H9 (cell line): ENCODE data around the gene RIMKLA. TPM values are rescaled to one million over a fixed set of nuclear protein-coding genes. Genes with fewer than 3 reads are reported as not detected.

Experiments
- DNase-seq: peaks from one replicate; pipeline ENCODE4 v3.0.0-alpha.2; 2017
- H2AFZ ChIP-seq: one replicate; pipeline ENCODE4 v1.6.1; 2013; ENCODE audit warnings: mild to moderate bottlenecking, low read length, control low read depth, moderate library complexity
- H2AK5ac ChIP-seq: 2 replicates; pipeline ENCODE4 v1.6.1; 2013; ENCODE audit warnings: low read length, control low read depth, mixed read lengths; ENCODE audit not compliant: insufficient read length
- H2BK120ac ChIP-seq: one replicate; pipeline ENCODE4 v1.6.1; 2013; ENCODE audit warnings: low read depth, mild to moderate bottlenecking, low read length, control low read depth, inconsistent platforms; ENCODE audit not compliant: poor library complexity, severe bottlenecking
- H2BK12ac ChIP-seq: 2 replicates; pipeline ENCODE4 v1.6.1; 2013; ENCODE audit warnings: low read length, control low read depth, mixed read lengths, low read depth; ENCODE audit not compliant: insufficient read length
- H2BK15ac ChIP-seq: 2 replicates; pipeline ENCODE4 v1.6.1; 2013; ENCODE audit warnings: low read depth, low read length, control low read depth
- H2BK20ac ChIP-seq: one replicate; pipeline ENCODE4 v1.6.1; 2013; ENCODE audit warnings: low read depth, mild to moderate bottlenecking, low read length, control low read depth, inconsistent platforms; ENCODE audit not compliant: poor library complexity, severe bottlenecking
- H2BK5ac ChIP-seq: 2 replicates; pipeline ENCODE4 v1.6.1; 2013; ENCODE audit warnings: low read length, control low read depth, mixed read lengths; ENCODE audit not compliant: insufficient read length
- H3K14ac ChIP-seq: 2 replicates; pipeline ENCODE4 v1.6.1; 2013; ENCODE audit warnings: low read length, control low read depth; ENCODE audit not compliant: insufficient read depth
- H3K18ac ChIP-seq: 2 replicates; pipeline ENCODE4 v1.6.1; 2013; ENCODE audit warnings: low read depth, mild to moderate bottlenecking, mixed read lengths, low read length, control low read depth; ENCODE audit not compliant: insufficient read length
- H3K23ac ChIP-seq: 2 replicates; pipeline ENCODE4 v1.6.1; 2013; ENCODE audit warnings: low read length, control low read depth, mixed read lengths, low read depth; ENCODE audit not compliant: insufficient read length
- H3K23me2 ChIP-seq: 2 replicates; pipeline ENCODE4 v1.6.1; 2013; ENCODE audit warnings: low read depth, mild to moderate bottlenecking, mixed read lengths, low read length, control low read depth; ENCODE audit not compliant: insufficient read length, poor library complexity, severe bottlenecking
- H3K27ac ChIP-seq: 2 replicates; pipeline ENCODE4 v1.5.1; 2013; ENCODE audit warnings: low read length, control low read depth, mixed read lengths, low read depth; ENCODE audit not compliant: insufficient read length
- H3K27me3 ChIP-seq: 2 replicates; pipeline ENCODE4 v1.6.1; 2013; ENCODE audit warnings: low read length, control low read depth, inconsistent platforms; ENCODE audit not compliant: insufficient read depth
- H3K4ac ChIP-seq: 2 replicates; pipeline ENCODE4 v1.6.1; 2013; ENCODE audit warnings: low read depth, mild to moderate bottlenecking, control low read depth, inconsistent platforms, low read length, moderate library complexity
- H3K4me1 ChIP-seq: 2 replicates; pipeline ENCODE4 v1.6.1; 2013; ENCODE audit warnings: low read length, control low read depth, inconsistent platforms; ENCODE audit not compliant: insufficient read depth
- H3K4me2 ChIP-seq: 2 replicates; pipeline ENCODE4 v1.6.1; 2013; ENCODE audit warnings: low read length, control low read depth, mixed read lengths; ENCODE audit not compliant: insufficient read length, insufficient read depth
- H3K56ac ChIP-seq: 2 replicates; pipeline ENCODE4 v1.6.1; 2013; ENCODE audit warnings: low read depth, mild to moderate bottlenecking, mixed read lengths, low read length, control low read depth; ENCODE audit not compliant: insufficient read length
- H3K79me1 ChIP-seq: 2 replicates; pipeline ENCODE4 v1.6.1; 2013; ENCODE audit warnings: low read depth, mild to moderate bottlenecking, moderate library complexity, low read length, control low read depth, inconsistent platforms; ENCODE audit not compliant: insufficient read depth, poor library complexity, severe bottlenecking
- H3K79me2 ChIP-seq: 2 replicates; pipeline ENCODE4 v1.6.1; 2013; ENCODE audit warnings: low read length, control low read depth, inconsistent platforms; ENCODE audit not compliant: insufficient read depth
- H3K9ac ChIP-seq: 2 replicates; pipeline ENCODE4 v1.6.1; 2013; ENCODE audit warnings: low read length, control low read depth, mixed read lengths; ENCODE audit not compliant: insufficient read length; ENCODE audit errors: extremely low read depth
- H3K9me3 ChIP-seq: one replicate; pipeline ENCODE4 v1.6.1; 2013; ENCODE audit warnings: low read depth, low read length, inconsistent platforms; ENCODE audit not compliant: control insufficient read depth
- H3T11ph ChIP-seq: one replicate; pipeline ENCODE4 v1.6.1; 2013; ENCODE audit warnings: mild to moderate bottlenecking, low read length, control low read depth, inconsistent platforms
- H4K20me1 ChIP-seq: one replicate; pipeline ENCODE4 v1.6.1; 2013; ENCODE audit not compliant: control insufficient read depth, insufficient read length, insufficient read depth
- H4K5ac ChIP-seq: 2 replicates; pipeline ENCODE4 v1.6.1; 2013; ENCODE audit warnings: low read depth, mild to moderate bottlenecking, mixed read lengths, low read length, control low read depth; ENCODE audit not compliant: insufficient read length
- H4K8ac ChIP-seq: replicated peaks from 2 replicates; pipeline ENCODE4 v1.6.1; 2013; ENCODE audit warnings: low read length, control low read depth, mixed read lengths, low read depth; ENCODE audit not compliant: insufficient read length
- H4K91ac ChIP-seq: 2 replicates; pipeline ENCODE4 v1.6.1; 2013; ENCODE audit warnings: low read depth, mild to moderate bottlenecking, moderate library complexity, mixed read lengths, low read length, control low read depth; ENCODE audit not compliant: insufficient read length
- H3K27ac Mint-ChIP-seq, 3 experiments: 2 replicates in 2 of 3; 3 replicates in 1 of 3; pipeline ENCODE4 v1.8.0; 2020 to 2021; ENCODE audit warnings: mixed read lengths in 3 of 3, mild to moderate bottlenecking in 1 of 3, moderate library complexity in 1 of 3
- H3K27me3 Mint-ChIP-seq: 2 replicates; pipeline ENCODE4 v1.8.0; 2021; ENCODE audit warnings: low read depth, mild to moderate bottlenecking, moderate library complexity, mixed read lengths
- H3K36me3 Mint-ChIP-seq, 3 experiments: 2 replicates in 2 of 3; 3 replicates in 1 of 3; pipeline ENCODE4 v1.8.0; 2020 to 2021; ENCODE audit warnings: low read depth in 3 of 3, mixed read lengths in 3 of 3; ENCODE audit not compliant: insufficient read depth in 1 of 3
- H3K4me1 Mint-ChIP-seq, 2 experiments: 2 replicates each; pipeline ENCODE4 v1.8.0; 2020; ENCODE audit warnings: mixed read lengths in 2 of 2
- H3K4me3 Mint-ChIP-seq, 2 experiments: 2 replicates in 1 of 2; 3 replicates in 1 of 2; pipeline ENCODE4 v1.8.0; 2020 to 2021; ENCODE audit warnings: mild to moderate bottlenecking in 2 of 2, mixed read lengths in 2 of 2, moderate library complexity in 1 of 2
- H3K9me3 Mint-ChIP-seq, 2 experiments: 2 replicates in 1 of 2; 3 replicates in 1 of 2; pipeline ENCODE4 v1.8.0; 2020; ENCODE audit warnings: mild to moderate bottlenecking in 2 of 2, mixed read lengths in 2 of 2, moderate library complexity in 1 of 2
- CTCF ChIP-seq: fragments of 200-600 bp; sonication (generic); conservative IDR thresholded peaks from 3 replicates; pipeline ENCODE4 v1.8.0; 2021; ENCODE audit warnings: antibody characterized with exemption, mild to moderate bottlenecking
- whole genome bisulfite sequencing: extraction: QIAGEN DNeasy Blood & Tissue Kit; methylation state at CpG from one replicate; pipeline ENCODE4 v1.1.7; 2013; ENCODE audit warnings: missing lambda C conversion rate, low lambda C conversion rate, mixed read lengths; ENCODE audit not compliant: insufficient read length; ENCODE audit errors: extremely low coverage; 5-methylcytosine and 5-hydroxymethylcytosine counted together
- total RNA-seq: library from RNA; stranded (reverse); gene quantifications from 2 replicates; pipeline ENCODE4 v1.2.1, GENCODE V29; 2021

The RIMKLA gene
- total RNA-seq, 1 experiment from 2014 or later: 4.7 TPM

GRCh38 chr1:42463921-42464320, 83.3 kb downstream of the RIMKLA start:
- no peak overlapping the region for H2AFZ ChIP-seq
- H3K27ac Mint-ChIP-seq: no peak overlapping the region
- H3K4me2 ChIP-seq: peak overlapping the region; percentile 73
- no peak overlapping the region for H4K91ac ChIP-seq
- H3K23ac ChIP-seq: no peak overlapping the region
- no peaks in the 10 kb centered on the region for H3K79me1 ChIP-seq
- H3K4me1 Mint-ChIP-seq: peaks cover 14 to 15% of the 10 kb centered on the region in 2 experiments
- peak overlapping the region; percentile 31; the same call in 1 of the 2 replicates for H3K14ac ChIP-seq
- no peak overlapping the region for H2BK20ac ChIP-seq
- no peaks in the 10 kb centered on the region for H3K9me3 Mint-ChIP-seq
- H4K8ac ChIP-seq: no peak overlapping the region
- no peak overlapping the region for H3K18ac ChIP-seq
- H2BK5ac ChIP-seq: no peak overlapping the region
- no peaks in the 10 kb centered on the region for H4K20me1 ChIP-seq
- H3K4ac ChIP-seq: no peak overlapping the region
- peak overlapping the region; percentile 80 to 87 for H3K4me3 Mint-ChIP-seq
- H2BK120ac ChIP-seq: no peak overlapping the region
- H3K36me3 Mint-ChIP-seq: peaks cover 2 to 14% (median 11%) of the 10 kb centered on the region in 3 experiments; a peak in 5 of 7 replicates
- H3K27me3 Mint-ChIP-seq: peaks cover 2% of the 10 kb centered on the region; the same call in 1 of the 2 replicates
- no peak overlapping the region for H3K56ac ChIP-seq
- H3K4me1 ChIP-seq: no peaks in the 10 kb centered on the region
- no peaks in the 10 kb centered on the region for H3K27me3 ChIP-seq
- TF ChIP-seq CTCF: no peak
- no peak overlapping the region for H3T11ph ChIP-seq
- H3K27ac ChIP-seq: no peak overlapping the region
- no peak for DNase-seq
- no CpG with 5 or more reads among the region's 3 CpGs for whole genome bisulfite sequencing
- H2BK12ac ChIP-seq: no peak overlapping the region
- no peaks in the 10 kb centered on the region for H3K79me2 ChIP-seq
- no peak overlapping the region for H4K5ac ChIP-seq
- H3K23me2 ChIP-seq: peaks cover 6% of the 10 kb centered on the region
- H3K9me3 ChIP-seq: no peaks in the 10 kb centered on the region
- H3K9ac ChIP-seq: no peak overlapping the region
- no peak overlapping the region for H2AK5ac ChIP-seq
- H2BK15ac ChIP-seq: no peak overlapping the region
